Hematopoietic multipotent progenitor cell treated with erythropoietin and hydrocortisone succinate and interleukin-3 and kit ligand, for 6 days (in vitro differentiated cells): ENCODE data around the gene FOXA1.

ENCODE experiments used
- DNase-seq: peaks from one replicate; pipeline ENCODE4 v3.0.0-alpha.2; 2015

FOXA1 gene

DNA sequence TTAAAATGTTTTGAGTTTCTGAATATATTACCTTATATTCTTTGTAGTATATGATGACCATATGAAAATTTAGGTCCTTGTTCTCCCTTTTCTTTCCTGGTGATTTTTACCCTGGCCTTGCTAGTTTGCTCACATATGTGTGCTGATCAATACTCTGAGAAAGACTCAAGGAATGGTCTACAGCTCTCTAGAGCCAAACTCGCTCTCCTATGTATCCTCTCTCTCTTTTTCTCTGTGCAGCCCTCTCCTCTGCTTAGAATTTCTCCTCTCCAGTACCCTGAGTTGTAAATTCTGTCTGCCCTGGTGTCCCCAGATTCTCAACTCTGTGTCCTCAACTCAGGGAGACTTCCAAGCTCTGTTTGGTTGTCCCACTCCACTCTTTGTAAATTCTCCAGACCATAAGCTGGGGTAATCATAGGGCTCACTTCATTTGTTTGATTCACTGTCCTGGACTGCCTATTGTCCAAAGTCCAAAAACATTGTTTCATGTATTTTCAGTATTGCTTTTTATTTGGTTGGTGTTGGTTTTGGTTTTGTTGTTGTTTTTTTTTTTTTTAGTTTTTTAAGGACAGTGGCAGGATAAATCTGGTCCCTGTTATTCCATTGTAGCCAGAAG, 41.0 kb downstream of the FOXA1 start:
- DNase-seq: no peak

DNA sequence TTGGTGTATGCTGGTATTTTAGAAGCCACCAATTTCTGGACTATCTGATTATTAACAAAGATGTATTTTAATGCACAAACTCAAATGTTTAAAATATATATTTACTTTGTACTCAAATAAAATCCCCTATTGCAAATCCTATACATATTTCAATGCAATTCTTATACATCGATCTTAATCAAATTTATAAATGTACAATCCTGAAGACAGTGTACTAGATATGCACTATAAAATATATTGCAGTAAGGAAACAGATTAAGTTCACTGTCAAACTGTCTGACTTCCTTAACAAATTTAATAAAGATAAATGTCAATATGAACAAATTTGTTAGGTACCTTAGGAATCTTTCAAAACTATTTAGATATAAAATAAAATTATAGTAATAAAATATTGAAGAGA, 43.9 kb downstream of the FOXA1 start:
- no peak for DNase-seq

DNA sequence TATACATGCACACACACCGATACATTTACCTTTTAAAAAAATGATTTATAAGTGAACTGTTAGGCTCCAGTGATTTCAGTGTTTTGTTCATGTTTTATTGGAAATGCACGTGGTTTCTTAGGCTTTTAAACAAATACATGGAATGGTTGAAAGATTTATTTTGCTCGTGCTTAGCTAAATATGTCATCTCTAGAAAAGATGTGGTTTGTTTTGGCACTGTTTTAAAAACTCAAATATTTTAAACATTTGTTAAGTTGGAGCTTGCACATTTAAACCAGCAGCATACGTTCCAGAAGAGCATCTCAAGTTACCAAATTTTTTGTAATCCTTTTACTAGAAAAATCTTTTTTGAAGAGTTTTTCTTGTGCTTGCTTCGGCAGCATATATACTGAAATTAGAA, 44.5 kb downstream of the FOXA1 start:
- DNase-seq: no peak

DNA sequence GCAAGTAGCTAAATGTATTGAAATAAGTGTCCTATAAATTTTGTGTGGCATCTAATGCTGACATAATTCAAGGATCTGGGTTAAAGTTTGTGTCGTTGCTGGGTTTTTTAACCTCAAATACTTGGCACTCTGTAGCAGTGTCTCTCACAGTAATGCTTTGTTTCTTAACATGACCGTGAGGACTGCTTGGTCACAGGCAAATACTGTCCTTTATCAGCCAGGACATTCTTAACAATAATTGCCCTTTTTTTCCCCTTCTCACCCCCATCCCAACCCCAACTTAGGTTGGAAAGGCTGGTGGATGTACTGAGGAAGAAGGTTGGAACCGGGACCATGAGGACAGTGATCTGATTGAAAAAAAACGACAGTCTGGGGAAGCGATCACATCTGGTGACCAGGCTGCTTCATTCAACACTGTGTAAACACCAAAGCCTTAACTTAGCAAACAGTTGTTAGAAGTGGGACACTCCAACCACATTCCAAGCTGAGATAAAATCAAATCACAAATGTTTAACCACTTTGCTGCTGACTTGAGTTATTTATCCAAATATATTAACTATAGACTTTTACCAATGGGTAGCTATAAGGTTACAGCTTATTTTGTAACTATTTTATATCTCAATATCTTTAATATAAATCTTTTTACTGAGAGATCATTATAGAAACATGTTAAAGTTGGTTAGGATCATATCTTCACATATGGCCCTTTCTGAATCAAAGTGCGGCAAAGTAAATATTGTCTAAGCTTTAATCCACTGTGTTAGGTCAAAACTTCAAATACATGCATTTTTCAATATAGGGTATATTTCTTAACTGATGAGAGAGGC, 48.2 kb downstream of the FOXA1 start:
- no peak for DNase-seq

DNA sequence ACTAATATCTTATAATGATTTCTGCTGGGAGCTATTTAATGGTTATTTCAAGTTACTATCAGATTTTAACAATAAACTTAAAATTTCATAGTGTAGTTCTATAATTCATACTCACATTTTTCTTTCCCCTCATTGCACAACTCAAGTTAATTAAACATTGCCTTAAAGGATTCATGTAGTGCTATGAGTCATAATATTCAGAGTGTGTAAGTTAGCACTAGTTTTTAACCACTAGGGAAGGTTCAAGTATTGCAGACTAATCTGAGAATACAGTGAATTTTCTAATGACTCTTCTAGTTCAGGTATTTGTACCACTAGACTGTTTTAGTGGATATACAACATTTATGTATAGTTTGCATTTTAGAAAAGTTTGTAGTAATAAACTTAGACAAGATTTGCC, 49.9 kb downstream of the FOXA1 start:
- no peak for DNase-seq

DNA sequence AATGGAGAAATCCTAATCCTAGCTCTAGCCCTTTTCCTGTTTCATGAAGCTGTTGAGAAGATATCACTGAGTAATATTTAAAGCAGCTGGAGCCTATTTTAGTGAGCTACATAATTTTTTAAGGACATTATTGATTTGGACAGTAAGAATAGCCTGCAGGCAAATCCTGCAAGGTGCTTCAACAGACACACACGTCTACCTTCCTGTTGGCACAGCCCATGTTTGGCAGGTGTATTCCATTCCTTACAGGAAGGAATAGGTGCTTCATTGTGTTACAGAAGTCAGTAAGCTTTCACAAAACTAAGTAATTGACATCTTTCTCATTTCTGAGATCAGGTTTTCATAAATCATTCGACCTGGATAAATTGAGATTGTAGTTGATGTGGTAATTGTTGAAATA, 50.6 kb downstream of the FOXA1 start:
- DNase-seq: no peak

DNA sequence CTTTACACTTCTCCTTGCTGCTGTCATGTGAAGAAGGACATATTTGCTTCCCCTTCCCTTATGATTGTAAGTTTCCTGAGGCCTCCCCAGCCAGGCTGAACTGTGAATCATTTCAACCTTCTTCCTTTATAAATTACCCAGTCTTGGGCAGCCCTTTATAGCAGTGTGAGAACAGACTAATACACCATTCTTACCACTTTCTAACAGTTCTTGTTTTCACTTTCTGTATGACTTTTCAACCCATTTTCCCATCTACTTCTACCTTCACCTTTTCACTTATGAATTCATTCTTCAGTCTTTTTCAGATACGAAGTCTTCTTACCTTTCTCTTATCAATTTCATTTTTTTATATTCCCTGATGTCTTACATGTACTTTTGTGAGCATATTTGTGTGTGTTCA, 55.1 kb downstream of the FOXA1 start:
- DNase-seq: no peak
